Adipose tissue (tissue), 3 donors: ENCODE data around the gene ACTN3. TPM values are rescaled to one million over a fixed set of nuclear protein-coding genes. Genes with fewer than 3 reads are reported as not detected.
"Not testable (repeated sequence)": the region's sequence is repeated elsewhere in the genome, so short reads cannot be mapped to it uniquely, and the experiment has no call there.

Experiments
- H3K27ac ChIP-seq: one replicate; pipeline ENCODE4 v1.5.1; 2013; ENCODE audit warnings: low read depth, low read length
- WGBS, 3 donors: extraction: QIAGEN DNeasy Blood & Tissue Kit; methylation state at CpG; one replicate each; pipeline ENCODE4 v1.1.7; 2013; 5-methylcytosine and 5-hydroxymethylcytosine counted together
- polyA plus RNA-seq, 3 donors: library from polyadenylated mRNA; stranded (reverse); fragments of 200-250 nt; gene quantifications; one replicate each; pipeline ENCODE4 v1.2.3, GENCODE V29; 2013
- donor health status: healthy with polysubstance abuse.
- donor health status: Bipolar disorder and iron deficiency.
- donor health status: healthy.

ACTN3 gene
- under 1 TPM in 2 of 3 donors, not detected in 1; 0.03 to 0.15 TPM for polyA plus RNA-seq

GRCh38 chr11:66546368-66546965, at the start of gene ACTN3:
Gene ACTN3 (plus strand): TSS chr11:66546903. CDS start chr11:66546938, 35 bp downstream.
- WGBS, 3 donors, result 3 to 7% (median 5%) methylated on average over 36 to 37 of the region's 37 CpGs
- H3K27ac ChIP-seq, result no peak within 1 kb of the TSS

GRCh38 chr11:66497206-66497605, 49.5 kb upstream of the ACTN3 start:
- 96 to 97% (median 96%) methylated on average over 15 to 16 of the region's 16 CpGs for whole genome bisulfite sequencing, 3 donors
- H3K27ac ChIP-seq, result no peak overlapping the region

GRCh38 chr11:66498506-66498905, 48.2 kb upstream of the ACTN3 start:
- H3K27ac ChIP-seq, result no peak overlapping the region
- 89 to 96% (median 89%) methylated on average over 5 of the region's 5 CpGs for WGBS, 3 donors

- H3K27ac ChIP-seq, result no peak overlapping the region
- WGBS, 3 donors, result 0 to 90% (median 58%) methylated on average over 1 of the region's 1 CpG
Measured at GRCh38 chr11:66505276-66505816, 41.4 kb upstream of the ACTN3 start.

- WGBS, 3 donors, result 75 to 80% (median 77%) methylated on average over 7 of the region's 7 CpGs
- no peak overlapping the region for H3K27ac ChIP-seq
Measured at GRCh38 chr11:66509131-66509561, 37.6 kb upstream of the ACTN3 start.

- 0 to 1% (median 1%) methylated on average over 31 of the region's 31 CpGs for WGBS, 3 donors
- no peak within 1 kb of the TSS for H3K27ac ChIP-seq
Measured at GRCh38 chr11:66510271-66510989, 36.3 kb upstream of the ACTN3 start, which contains the start of gene BBS1. Gene BBS1 (plus strand): TSS chr11:66510635. CDS start chr11:66510660, 25 bp downstream.

- WGBS, 3 donors, result 4 to 15% (median 9%) methylated on average over 5 of the region's 5 CpGs
- no peak overlapping the region for H3K27ac ChIP-seq
Measured at GRCh38 chr11:66510990-66511339, 35.7 kb upstream of the ACTN3 start.

GRCh38 chr11:66523611-66524010, 23.1 kb upstream of the ACTN3 start:
- 89 to 93% (median 92%) methylated on average over 11 of the region's 11 CpGs for WGBS, 3 donors
- H3K27ac ChIP-seq, result no peak overlapping the region

GRCh38 chr11:66524304-66525040, 22.2 kb upstream of the ACTN3 start:
- 85 to 94% (median 91%) methylated on average over 9 to 10 of the region's 10 CpGs for WGBS, 3 donors
- no peak overlapping the region for H3K27ac ChIP-seq

- WGBS, 3 donors, result 78 to 84% (median 80%) methylated on average over 10 of the region's 10 CpGs
- no peak overlapping the region for H3K27ac ChIP-seq
Measured at GRCh38 chr11:66529069-66529468, 17.6 kb upstream of the ACTN3 start.

GRCh38 chr11:66529655-66530054, 17.0 kb upstream of the ACTN3 start:
- WGBS, 3 donors, result 84 to 89% (median 85%) methylated on average over 12 to 13 of the region's 13 CpGs
- H3K27ac ChIP-seq, result no peak overlapping the region

- WGBS, 3 donors, result 71 to 94% (median 82%) methylated on average over 10 of the region's 10 CpGs
- H3K27ac ChIP-seq, result no peak overlapping the region
Measured at GRCh38 chr11:66530927-66531709, 15.6 kb upstream of the ACTN3 start.

- no peak overlapping the region for H3K27ac ChIP-seq
- WGBS, 3 donors, result 93 to 96% (median 95%) methylated on average over 11 of the region's 11 CpGs
Measured at GRCh38 chr11:66531841-66532240, 14.9 kb upstream of the ACTN3 start.

GRCh38 chr11:66532784-66533183, 13.9 kb upstream of the ACTN3 start:
- whole genome bisulfite sequencing, 3 donors, result 77 to 86% (median 80%) methylated on average over 6 of the region's 6 CpGs

GRCh38 chr11:66539170-66539869, 7.4 kb upstream of the ACTN3 start:
- no peak overlapping the region for H3K27ac ChIP-seq
- 83 to 85% (median 83%) methylated on average over 16 of the region's 16 CpGs for WGBS, 3 donors

More at GRCh38 chr11:66532784-66533183, 13.9 kb upstream of the ACTN3 start:
- H3K27ac ChIP-seq, result no peak overlapping the region

- H3K27ac ChIP-seq, result no peak overlapping the region
- 88 to 95% (median 93%) methylated on average over 10 of the region's 10 CpGs for WGBS, 3 donors
Measured at GRCh38 chr11:66539870-66540213, 6.9 kb upstream of the ACTN3 start.

- 54 to 85% (median 65%) methylated on average over 6 to 8 of the region's 8 CpGs for WGBS, 3 donors
- not testable (repeated sequence) for H3K27ac ChIP-seq
Measured at GRCh38 chr11:66540598-66540997, 6.1 kb upstream of the ACTN3 start.

- H3K27ac ChIP-seq, result no peak overlapping the region
- WGBS, 3 donors, result 68 to 86% (median 78%) methylated on average over 4 of the region's 4 CpGs
Measured at GRCh38 chr11:66541892-66542291, 4.8 kb upstream of the ACTN3 start.
